HG02884 (cell line): ENCODE measurements around the gene RAI14.
"Not testable (repeated sequence)": the region's sequence is repeated elsewhere in the genome, so short reads cannot be mapped to it uniquely, and the experiment has no call there.

ENCODE experiments used
- ATAC-seq: cut with Tn5 transposase; IDR thresholded peaks from one replicate; pipeline ENCODE4 v1.9.1; 2021; ENCODE audit warnings: mild to moderate bottlenecking, moderate library complexity; ENCODE audit not compliant: unreplicated experiment

Gene RAI14

GRCh38 chr5:34758514-34758913 lies 102.4 kb downstream of the RAI14 start:
- no peak for ATAC-seq

GRCh38 chr5:34759213-34759612 lies 103.1 kb downstream of the RAI14 start:
- not testable (repeated sequence) for ATAC-seq

- ATAC-seq = no peak
Measured at GRCh38 chr5:34765662-34766061, 109.5 kb downstream of the RAI14 start.

- ATAC-seq = no peak
Measured at GRCh38 chr5:34767180-34767579, 111.1 kb downstream of the RAI14 start.

- no peak for ATAC-seq
Measured at GRCh38 chr5:34770486-34770885, 114.4 kb downstream of the RAI14 start.

- no peak for ATAC-seq
Measured at GRCh38 chr5:34771076-34771475, 114.9 kb downstream of the RAI14 start.

GRCh38 chr5:34772267-34773098 lies 116.4 kb downstream of the RAI14 start:
- no peak for ATAC-seq

- ATAC-seq = no peak
Measured at GRCh38 chr5:34774139-34774538, 118.0 kb downstream of the RAI14 start.

GRCh38 chr5:34774678-34775077 lies 118.5 kb downstream of the RAI14 start:
- ATAC-seq = not testable (repeated sequence)

- no peak for ATAC-seq
Measured at GRCh38 chr5:34775886-34776285, 119.8 kb downstream of the RAI14 start.

GRCh38 chr5:34778091-34778850 lies 122.1 kb downstream of the RAI14 start:
- no peak for ATAC-seq

- not testable (repeated sequence) for ATAC-seq
Measured at GRCh38 chr5:34783892-34784291, 127.8 kb downstream of the RAI14 start.

- ATAC-seq = no peak
Measured at GRCh38 chr5:34787035-34787434, 130.9 kb downstream of the RAI14 start.

- ATAC-seq = no peak
Measured at GRCh38 chr5:34789021-34789531, 132.9 kb downstream of the RAI14 start.

GRCh38 chr5:34789639-34790038 lies 133.5 kb downstream of the RAI14 start:
- ATAC-seq = no peak

GRCh38 chr5:34790069-34790468 lies 133.9 kb downstream of the RAI14 start:
- no peak for ATAC-seq

- ATAC-seq = no peak
Measured at GRCh38 chr5:34791761-34792244, 135.7 kb downstream of the RAI14 start.

GRCh38 chr5:34802834-34803563 lies 146.9 kb downstream of the RAI14 start:
- ATAC-seq = no peak

- no peak for ATAC-seq
Measured at GRCh38 chr5:34803974-34804732, 148.0 kb downstream of the RAI14 start.

GRCh38 chr5:34804913-34805312 lies 148.8 kb downstream of the RAI14 start:
- no peak for ATAC-seq
